ENCODE results near the gene PHRF1.
A peak's percentile ranks its signal among the peaks of the same experiment; 100 is the strongest.
"Not testable (repeated sequence)": the region's sequence is repeated elsewhere in the genome, so short reads cannot be mapped to it uniquely, and the experiment has no call there.

PHRF1 gene

DNA sequence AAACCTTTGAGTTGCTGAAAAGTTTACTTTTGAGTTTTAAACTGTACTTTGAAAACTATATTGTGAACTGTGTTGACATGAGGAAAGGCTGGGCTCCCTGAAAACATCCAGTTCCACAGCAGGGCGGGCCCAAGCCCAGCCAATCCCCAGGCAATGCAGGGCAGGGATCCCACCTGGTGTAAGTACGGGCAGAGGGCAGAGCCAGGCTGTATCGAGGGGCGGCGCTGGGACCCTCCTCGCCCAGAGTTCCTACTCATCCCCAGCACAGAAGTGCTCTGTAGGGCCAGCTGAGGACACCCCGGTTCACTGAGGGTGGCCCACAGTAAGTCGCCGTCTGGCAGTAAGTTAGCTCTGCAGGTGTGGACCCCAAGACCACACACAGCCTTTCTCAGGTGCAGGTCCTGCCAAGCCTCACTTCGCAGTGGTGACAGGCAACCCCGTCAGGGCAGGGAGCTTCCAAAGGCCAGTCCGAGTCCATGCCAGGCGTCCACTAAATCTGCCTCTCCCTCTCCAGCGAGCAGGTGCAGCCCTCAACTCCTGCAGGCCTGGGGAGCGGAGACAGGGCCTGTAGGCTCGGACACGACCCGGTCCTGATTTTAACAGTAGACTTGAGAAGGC lies 9.2 kb upstream of the PHRF1 start:
- peaks cover 13% of the 10 kb centered on the region for H3K27me3 ChIP-seq (ENCODE audit: control insufficient read depth, insufficient read depth, low read length, poor library complexity, severe bottlenecking)
- 89 to 93% methylated on average over 18 of the region's 18 CpGs for WGBS, 2 experiments
- peak overlapping the region; percentile 50 for H3K4me3 ChIP-seq (ENCODE audit: insufficient read depth, low read depth, low read length)
- H3K36me3 ChIP-seq (ENCODE audit: control insufficient read depth, insufficient read depth, low read length): no peaks in the 10 kb centered on the region
- no peaks in the 10 kb centered on the region for H3K9me3 ChIP-seq (ENCODE audit: control insufficient read depth, low read length)
- H3K4me1 ChIP-seq (ENCODE audit: control insufficient read depth, insufficient read depth, low read length): peaks cover 31% of the 10 kb centered on the region
- no peak overlapping the region for H3K27ac ChIP-seq (ENCODE audit: insufficient read depth, low read depth, low read length, poor library complexity, severe bottlenecking)

DNA sequence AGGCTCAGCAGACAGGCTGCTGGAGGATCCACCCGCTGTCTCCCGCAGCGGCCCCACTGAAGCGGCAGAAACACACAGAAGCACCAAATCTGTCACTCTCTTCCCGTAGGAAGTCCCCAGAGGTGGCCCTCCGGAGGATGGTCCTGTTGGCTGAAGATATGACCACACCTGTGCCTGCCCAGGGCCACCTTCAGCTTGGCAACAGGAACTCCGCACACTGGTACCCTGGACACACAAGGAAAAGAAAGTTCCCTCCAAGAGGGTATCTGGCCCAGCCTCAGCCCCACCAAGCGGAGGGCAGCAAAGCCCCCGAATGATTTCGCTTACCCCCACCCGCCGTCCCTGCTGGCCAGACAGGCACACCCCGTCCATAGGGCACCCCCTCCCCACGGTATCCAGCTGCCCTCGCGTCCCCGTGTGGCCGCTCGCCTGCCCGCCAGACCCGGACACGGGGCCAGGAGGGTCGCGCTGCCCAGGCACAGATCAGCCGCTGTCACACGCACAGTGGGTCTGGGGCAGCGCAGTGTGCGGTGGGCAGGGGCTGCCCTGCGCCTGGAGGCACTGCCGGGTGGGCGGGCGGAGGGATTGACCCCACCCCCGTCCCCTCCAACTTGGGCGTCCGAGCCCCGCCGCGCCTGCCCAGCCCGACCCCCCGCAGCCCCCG lies 8.5 kb upstream of the PHRF1 start:
- peaks cover 31% of the 10 kb centered on the region for H3K4me1 ChIP-seq (ENCODE audit: control insufficient read depth, insufficient read depth, low read length)
- H3K36me3 ChIP-seq (ENCODE audit: control insufficient read depth, insufficient read depth, low read length): no peaks in the 10 kb centered on the region
- peaks cover 11% of the 10 kb centered on the region for H3K27me3 ChIP-seq (ENCODE audit: control insufficient read depth, insufficient read depth, low read length, poor library complexity, severe bottlenecking)
- H3K4me3 ChIP-seq (ENCODE audit: insufficient read depth, low read depth, low read length): peak overlapping the region; percentile 50
- no peak overlapping the region for H3K27ac ChIP-seq (ENCODE audit: insufficient read depth, low read depth, low read length, poor library complexity, severe bottlenecking)
- no peaks in the 10 kb centered on the region for H3K9me3 ChIP-seq (ENCODE audit: control insufficient read depth, low read length)
- WGBS, 2 experiments: 19 to 21% methylated on average over 41 of the region's 41 CpGs

DNA sequence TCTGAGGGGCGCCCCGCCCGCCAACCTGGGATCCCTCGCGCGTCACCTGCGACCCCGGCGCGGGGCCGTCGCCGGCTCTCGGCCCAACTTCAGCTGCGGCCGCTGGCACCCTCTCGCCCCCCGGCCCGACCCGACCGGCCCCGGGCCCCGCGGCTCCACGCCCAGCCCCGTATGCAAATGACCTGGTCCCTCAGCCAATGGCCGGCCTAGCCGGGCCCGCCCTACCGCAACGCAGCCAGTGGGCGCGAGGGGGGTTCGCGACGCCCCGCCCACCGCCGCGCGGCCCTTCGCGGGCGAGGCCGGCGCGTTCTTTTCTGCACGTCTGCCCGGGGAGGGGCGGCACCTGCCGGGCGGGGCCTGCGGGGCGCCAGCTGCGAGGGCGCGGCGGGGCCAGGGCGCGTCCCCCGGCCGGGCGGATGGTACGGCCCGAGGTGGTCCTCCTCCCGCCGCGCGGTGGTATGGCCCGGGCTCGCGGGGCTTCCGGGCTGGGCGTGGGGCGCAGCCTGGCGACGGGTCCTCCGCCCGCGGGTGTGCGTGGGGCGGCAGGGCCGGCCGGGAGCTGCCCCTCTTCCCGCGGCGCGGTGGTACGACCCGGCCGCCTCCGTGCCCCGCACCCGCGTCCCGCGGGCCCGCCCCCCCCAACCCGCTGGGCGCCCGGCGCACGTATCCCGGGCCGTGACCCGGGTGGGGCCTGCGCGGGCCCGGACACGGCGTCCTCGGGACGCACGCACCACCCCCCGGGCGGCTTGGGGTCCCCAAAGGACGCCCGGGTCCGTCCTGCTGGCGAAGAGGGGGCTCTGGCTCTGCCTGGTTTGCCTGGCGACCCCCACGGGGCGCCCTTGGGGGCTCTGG lies 7.7 kb upstream of the PHRF1 start:
- Histone ChIP-seq H3K36me3 (ENCODE audit: control insufficient read depth, insufficient read depth, low read length) (no peaks in the 10 kb centered on the region), H3K27me3 (ENCODE audit: control insufficient read depth, insufficient read depth, low read length, poor library complexity, severe bottlenecking) (peaks cover 11% of the 10 kb centered on the region), H3K27ac (ENCODE audit: insufficient read depth, low read depth, low read length, poor library complexity, severe bottlenecking) (no peak overlapping the region), H3K9me3 (ENCODE audit: control insufficient read depth, low read length) (no peaks in the 10 kb centered on the region), H3K4me3 (ENCODE audit: insufficient read depth, low read depth, low read length) (peak overlapping the region; percentile 50), H3K4me1 (ENCODE audit: control insufficient read depth, insufficient read depth, low read length) (peaks cover 31% of the 10 kb centered on the region)
- 2% methylated on average over 123 of the region's 123 CpGs for WGBS, 2 experiments

DNA sequence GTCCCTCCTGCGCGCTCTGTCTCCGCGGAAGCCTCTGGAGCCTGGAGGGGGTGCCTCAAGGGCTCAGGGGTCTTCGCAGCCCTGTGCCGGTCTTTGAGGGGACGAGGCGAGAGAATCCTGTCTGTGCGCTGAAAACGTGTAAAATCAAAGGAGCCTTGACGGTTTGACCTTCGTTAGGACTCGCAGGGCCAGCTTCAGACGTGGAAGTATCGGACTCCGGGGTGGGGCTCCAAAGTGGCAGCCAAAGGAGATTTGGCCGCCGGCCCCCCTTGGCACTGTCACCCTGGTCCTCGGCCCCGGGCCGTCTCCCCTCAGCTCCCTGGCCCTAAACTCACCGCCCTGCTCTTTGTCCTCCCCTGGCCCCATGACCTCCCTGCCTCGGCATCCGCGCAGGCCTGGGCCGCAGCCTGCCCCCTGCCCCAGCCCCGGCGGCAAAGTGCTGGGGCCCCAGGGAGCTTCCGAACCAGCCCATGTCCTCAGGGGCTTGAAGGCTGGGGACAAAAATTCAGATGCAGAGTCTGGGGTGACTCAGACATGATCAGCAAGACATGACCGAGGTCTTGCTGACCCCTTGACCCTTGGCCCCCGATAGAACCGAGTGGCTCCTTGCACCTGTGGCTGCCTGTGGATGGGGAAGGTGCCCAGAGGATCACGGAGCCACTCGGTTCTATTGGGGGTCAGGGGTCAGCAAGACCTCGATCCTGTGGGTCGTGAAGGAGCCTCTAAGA lies 6.9 kb upstream of the PHRF1 start:
- Histone ChIP-seq H3K36me3 (ENCODE audit: control insufficient read depth, insufficient read depth, low read length) (no peaks in the 10 kb centered on the region), H3K4me1 (ENCODE audit: control insufficient read depth, insufficient read depth, low read length) (peaks cover 33% of the 10 kb centered on the region), H3K27ac (ENCODE audit: insufficient read depth, low read depth, low read length, poor library complexity, severe bottlenecking) (no peak overlapping the region), H3K27me3 (ENCODE audit: control insufficient read depth, insufficient read depth, low read length, poor library complexity, severe bottlenecking) (peaks cover 15% of the 10 kb centered on the region), H3K4me3 (ENCODE audit: insufficient read depth, low read depth, low read length) (peak overlapping the region; percentile 50), H3K9me3 (ENCODE audit: control insufficient read depth, low read length) (no peaks in the 10 kb centered on the region)
- WGBS, 2 experiments: 61 to 64% methylated on average over 36 of the region's 36 CpGs

GRCh38 chr11:571802-572185 lies 4.5 kb upstream of the PHRF1 start:
- no peak overlapping the region for H3K4me3 ChIP-seq (ENCODE audit: insufficient read depth, low read depth, low read length)
- 72 to 78% methylated on average over 8 of the region's 8 CpGs for WGBS, 2 experiments
- peaks cover 28% of the 10 kb centered on the region for H3K27me3 ChIP-seq (ENCODE audit: control insufficient read depth, insufficient read depth, low read length, poor library complexity, severe bottlenecking)
- H3K27ac ChIP-seq (ENCODE audit: insufficient read depth, low read depth, low read length, poor library complexity, severe bottlenecking): no peak overlapping the region
- H3K4me1 ChIP-seq (ENCODE audit: control insufficient read depth, insufficient read depth, low read length): peaks cover 29% of the 10 kb centered on the region
- H3K9me3 ChIP-seq (ENCODE audit: control insufficient read depth, low read length): no peaks in the 10 kb centered on the region
- H3K36me3 ChIP-seq (ENCODE audit: control insufficient read depth, insufficient read depth, low read length): no peaks in the 10 kb centered on the region

GRCh38 chr11:573146-573759 lies 3.0 kb upstream of the PHRF1 start:
- WGBS, 2 experiments: 94 to 95% methylated on average over 15 to 16 of the region's 16 CpGs
- H3K4me3 ChIP-seq (ENCODE audit: insufficient read depth, low read depth, low read length): no peak overlapping the region

GRCh38 chr11:574031-574570 lies 2.2 kb upstream of the PHRF1 start:
- 67 to 71% methylated on average over 13 of the region's 14 CpGs for WGBS, 2 experiments
- Histone ChIP-seq H3K4me3 (ENCODE audit: insufficient read depth, low read depth, low read length) (peak overlapping the region; percentile 52), H3K4me1 (ENCODE audit: control insufficient read depth, insufficient read depth, low read length) (peaks cover 28% of the 10 kb centered on the region), H3K27me3 (ENCODE audit: control insufficient read depth, insufficient read depth, low read length, poor library complexity, severe bottlenecking) (peaks cover 21% of the 10 kb centered on the region)
- H3K36me3 ChIP-seq (ENCODE audit: control insufficient read depth, insufficient read depth, low read length); H3K9me3 ChIP-seq (ENCODE audit: control insufficient read depth, low read length); H3K27ac ChIP-seq (ENCODE audit: insufficient read depth, low read depth, low read length, poor library complexity, severe bottlenecking): not testable (repeated sequence)

More at GRCh38 chr11:573146-573759, 3.0 kb upstream of the PHRF1 start:
- Histone ChIP-seq H3K9me3 (ENCODE audit: control insufficient read depth, low read length) (no peaks in the 10 kb centered on the region), H3K27me3 (ENCODE audit: control insufficient read depth, insufficient read depth, low read length, poor library complexity, severe bottlenecking) (peaks cover 24% of the 10 kb centered on the region), H3K27ac (ENCODE audit: insufficient read depth, low read depth, low read length, poor library complexity, severe bottlenecking) (no peak overlapping the region), H3K36me3 (ENCODE audit: control insufficient read depth, insufficient read depth, low read length) (no peaks in the 10 kb centered on the region), H3K4me1 (ENCODE audit: control insufficient read depth, insufficient read depth, low read length) (peaks cover 30% of the 10 kb centered on the region)

DNA sequence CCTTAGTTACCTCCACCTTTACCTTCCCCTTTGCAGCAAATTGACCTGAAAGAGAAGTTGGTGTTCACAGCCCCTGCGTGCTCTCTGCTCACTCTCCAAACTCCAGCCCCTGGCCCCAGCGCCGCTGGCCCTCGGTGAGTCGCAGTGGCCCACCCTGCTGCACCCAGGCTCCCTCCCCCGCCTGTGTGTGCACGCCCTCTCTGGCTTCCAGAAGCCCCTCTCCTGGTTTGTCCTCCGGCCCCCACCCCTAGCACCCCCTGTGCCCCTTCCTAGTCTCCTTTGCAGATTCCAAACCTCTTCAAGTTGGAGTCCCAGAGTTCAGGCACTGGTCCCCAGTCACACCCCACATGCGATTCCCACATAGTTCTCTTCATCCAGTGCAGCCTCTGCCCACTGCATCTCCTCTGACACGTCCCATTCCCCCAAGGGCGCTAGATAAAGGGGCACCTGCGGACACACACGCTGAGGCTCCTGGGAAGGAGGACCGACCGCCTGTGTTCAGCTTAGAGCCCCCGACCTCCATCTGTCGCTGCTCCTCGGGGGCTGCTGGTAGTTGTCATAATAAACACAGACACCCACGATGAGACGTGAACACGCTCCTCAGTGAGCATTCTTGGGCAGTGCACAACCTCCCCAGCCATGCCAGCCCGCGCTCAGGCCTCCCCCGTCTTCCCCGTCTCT lies 1.5 kb upstream of the PHRF1 start:
- WGBS, 2 experiments: 24 to 27% methylated on average over 25 of the region's 25 CpGs
- Histone ChIP-seq H3K9me3 (ENCODE audit: control insufficient read depth, low read length) (no peaks in the 10 kb centered on the region), H3K27ac (ENCODE audit: insufficient read depth, low read depth, low read length, poor library complexity, severe bottlenecking) (no peak overlapping the region), H3K4me1 (ENCODE audit: control insufficient read depth, insufficient read depth, low read length) (peaks cover 21% of the 10 kb centered on the region), H3K4me3 (ENCODE audit: insufficient read depth, low read depth, low read length) (peak overlapping the region; percentile 52), H3K36me3 (ENCODE audit: control insufficient read depth, insufficient read depth, low read length) (no peaks in the 10 kb centered on the region), H3K27me3 (ENCODE audit: control insufficient read depth, insufficient read depth, low read length, poor library complexity, severe bottlenecking) (peaks cover 16% of the 10 kb centered on the region)

DNA sequence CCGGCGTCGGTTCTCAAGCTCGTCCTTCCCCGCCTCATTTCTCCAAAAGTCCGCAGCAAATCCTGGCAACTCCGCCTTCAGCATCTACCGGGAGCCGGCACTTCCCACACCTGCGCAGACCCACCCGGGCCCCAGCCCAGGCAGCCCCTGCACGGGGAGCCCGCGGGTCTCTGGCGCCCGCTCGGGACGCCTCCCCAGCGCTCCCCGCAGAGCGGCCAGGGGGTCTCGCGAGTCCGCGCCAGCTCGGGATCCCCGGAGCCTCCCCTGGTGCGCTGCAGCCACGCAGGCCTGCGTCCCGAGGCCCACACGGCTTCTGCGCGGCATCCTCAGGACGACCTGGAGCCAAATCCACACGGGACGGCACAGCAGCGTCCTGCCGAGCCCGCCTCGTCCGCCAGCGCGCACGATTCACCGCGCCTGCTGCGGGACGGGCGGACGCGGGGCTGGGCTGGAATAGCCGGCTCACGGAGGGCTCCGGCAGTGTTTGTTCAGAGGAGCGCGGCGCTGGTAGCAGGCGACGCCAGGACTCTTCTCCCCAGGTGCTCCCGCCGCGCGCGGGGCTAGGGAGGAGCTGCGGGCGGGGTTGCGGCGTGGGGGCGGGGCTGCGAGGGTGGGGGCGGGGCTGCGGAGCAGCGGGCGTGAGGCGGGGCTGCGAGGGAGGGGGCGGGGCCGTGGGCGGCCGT lies 816 bp upstream of the PHRF1 start:
- peak overlapping the region; percentile 52 for H3K4me3 ChIP-seq (ENCODE audit: insufficient read depth, low read depth, low read length)
- peaks cover 20% of the 10 kb centered on the region for H3K4me1 ChIP-seq (ENCODE audit: control insufficient read depth, insufficient read depth, low read length)
- 1% methylated on average over 66 to 81 of the region's 81 CpGs for WGBS, 2 experiments
- no peak overlapping the region for H3K27ac ChIP-seq (ENCODE audit: insufficient read depth, low read depth, low read length, poor library complexity, severe bottlenecking)
- no peaks in the 10 kb centered on the region for H3K9me3 ChIP-seq (ENCODE audit: control insufficient read depth, low read length)
- H3K36me3 ChIP-seq (ENCODE audit: control insufficient read depth, insufficient read depth, low read length): no peaks in the 10 kb centered on the region
- H3K27me3 ChIP-seq (ENCODE audit: control insufficient read depth, insufficient read depth, low read length, poor library complexity, severe bottlenecking): peaks cover 16% of the 10 kb centered on the region
